NT2/D1 (cell line): ENCODE measurements around the gene ACYP1.

Experiments
- SUZ12 ChIP-seq: IDR thresholded peaks from 2 replicates; pipeline ENCODE4 v1.6.1; 2011; ENCODE audit not compliant: insufficient read length, insufficient read depth; ENCODE audit errors: extremely low read depth
- ZNF274 ChIP-seq: IDR thresholded peaks from 2 replicates; pipeline ENCODE4 v1.6.1; 2011; ENCODE audit warnings: mild to moderate bottlenecking, low read depth, low read length

GRCh38 chr14:75095690-75096089 is 31.9 kb upstream of the ACYP1 start:
- TF ChIP-seq ZNF274 (no peak), SUZ12 (no peak)
